GM19099 (cell line): ENCODE measurements around the gene ANKFN1.

Experiments
- POLR2A ChIP-seq: IDR thresholded peaks from 3 replicates; pipeline ENCODE4 v1.6.1; 2011; ENCODE audit warnings: low read depth; ENCODE audit not compliant: insufficient read length; ENCODE audit errors: extremely low read depth

The ANKFN1 gene

GRCh38 chr17:56497132-56497531, 343.9 kb downstream of the ANKFN1 start:
- TF ChIP-seq POLR2A: no peak

DNA sequence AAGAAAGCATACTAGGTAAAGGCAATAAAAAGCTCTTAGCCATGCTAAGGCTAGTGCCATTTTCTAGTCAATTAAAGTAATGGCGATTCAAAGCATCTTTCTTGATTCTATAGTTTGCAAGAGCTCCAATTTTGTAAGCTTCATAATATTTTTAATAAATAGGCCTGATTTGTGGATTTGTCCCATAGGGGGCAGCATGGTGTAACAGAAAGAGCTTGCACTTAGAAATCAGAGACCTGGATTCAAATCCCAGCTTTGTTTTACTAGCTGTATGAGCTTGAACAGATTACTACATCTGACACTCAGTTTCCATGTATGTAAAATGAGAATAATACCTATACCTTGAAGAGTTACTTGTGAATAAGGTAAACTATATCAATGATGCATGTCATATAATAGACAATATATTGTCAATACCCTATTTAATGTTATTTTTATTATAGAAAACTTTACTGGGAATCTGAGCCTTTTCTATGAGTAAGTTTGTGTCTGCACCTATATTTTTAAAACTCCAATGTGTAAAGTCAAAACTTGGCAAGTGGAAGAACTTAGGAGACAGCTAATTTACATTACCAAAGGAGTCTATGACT, 346.6 kb downstream of the ANKFN1 start:
- TF ChIP-seq POLR2A: no peak

GRCh38 chr17:56502120-56502654, 348.9 kb downstream of the ANKFN1 start:
- TF ChIP-seq POLR2A: no peak

GRCh38 chr17:56505154-56505756, 352.0 kb downstream of the ANKFN1 start:
- TF ChIP-seq POLR2A: no peak

DNA sequence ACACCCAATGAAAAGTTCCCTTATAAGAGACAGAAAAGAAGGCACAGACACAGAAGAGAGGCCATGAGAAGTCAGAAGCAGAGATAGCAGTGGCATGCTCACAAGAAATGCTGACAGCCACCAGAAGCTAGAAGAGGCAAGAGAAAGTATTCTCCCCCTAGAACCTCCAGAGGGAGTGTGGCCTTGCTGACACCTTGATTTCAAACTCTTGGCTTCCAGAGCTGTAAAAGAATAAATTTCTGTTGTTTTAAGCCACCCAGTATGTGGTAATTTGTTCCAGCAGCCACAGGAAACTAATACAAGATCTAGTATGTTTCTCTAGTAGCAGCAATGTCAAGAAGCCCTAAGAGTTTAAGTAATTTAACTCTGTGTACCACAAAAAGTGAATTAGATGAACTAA, 353.1 kb downstream of the ANKFN1 start:
- no peak for TF ChIP-seq POLR2A

DNA sequence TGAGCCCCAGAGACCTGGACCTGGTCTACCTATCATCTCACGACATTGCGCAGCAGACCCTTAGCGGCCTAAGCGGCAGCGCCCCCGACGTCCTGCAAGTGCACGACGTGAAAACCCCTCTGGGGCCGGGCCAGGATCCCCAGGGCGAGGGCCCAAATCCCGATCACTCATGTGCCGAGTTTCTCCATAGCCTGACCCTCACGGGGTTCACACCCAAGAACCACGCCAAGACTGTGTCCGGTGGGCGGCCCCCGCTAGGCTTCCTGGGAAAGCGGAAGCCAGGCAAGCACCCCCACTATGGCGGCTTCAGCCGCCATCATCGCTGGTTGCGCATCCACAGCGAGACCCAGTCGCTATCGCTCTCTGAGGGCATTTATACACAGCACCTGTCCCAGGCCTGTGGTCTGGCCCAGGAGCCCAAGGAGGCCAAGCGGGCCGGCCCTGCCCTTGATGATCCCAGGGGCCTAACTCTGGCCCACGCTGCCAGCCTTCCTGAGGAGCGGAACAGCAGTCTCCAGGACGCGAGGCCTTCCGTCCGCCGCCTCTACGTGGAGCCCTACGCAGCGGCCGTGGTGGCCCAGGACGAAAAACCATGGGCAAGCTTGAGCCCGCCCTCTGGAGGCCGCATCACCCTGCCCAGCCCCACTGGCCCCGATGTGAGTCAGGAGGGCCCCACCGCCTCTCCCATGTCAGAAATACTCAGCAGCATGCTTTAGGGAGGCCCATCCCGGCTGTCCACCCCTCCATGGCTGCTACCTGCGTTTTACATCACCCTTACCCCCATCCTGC, 357.5 kb downstream of the ANKFN1 start:
- no peak for TF ChIP-seq POLR2A

DNA sequence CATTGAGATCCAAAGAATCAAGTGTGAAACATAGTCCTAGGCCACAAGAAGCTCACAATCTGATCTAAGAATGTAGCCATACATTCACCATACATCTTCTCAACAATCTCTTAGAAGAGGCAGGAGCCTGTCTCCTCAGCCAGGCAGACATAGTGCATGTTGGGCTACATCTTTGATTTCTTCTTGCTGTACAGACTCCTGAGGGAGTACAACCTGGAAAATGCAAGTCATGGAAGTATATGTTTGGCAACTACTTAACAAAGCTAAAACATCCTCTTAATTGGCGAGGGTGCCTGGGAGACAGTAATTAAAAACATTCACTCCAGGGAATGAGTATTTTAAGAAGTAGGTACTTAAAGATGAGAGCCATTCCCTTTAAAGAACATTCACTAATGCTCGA, 361.0 kb downstream of the ANKFN1 start:
- no peak for TF ChIP-seq POLR2A

- TF ChIP-seq POLR2A: no peak
Measured at GRCh38 chr17:56514899-56515298, 361.6 kb downstream of the ANKFN1 start.

DNA sequence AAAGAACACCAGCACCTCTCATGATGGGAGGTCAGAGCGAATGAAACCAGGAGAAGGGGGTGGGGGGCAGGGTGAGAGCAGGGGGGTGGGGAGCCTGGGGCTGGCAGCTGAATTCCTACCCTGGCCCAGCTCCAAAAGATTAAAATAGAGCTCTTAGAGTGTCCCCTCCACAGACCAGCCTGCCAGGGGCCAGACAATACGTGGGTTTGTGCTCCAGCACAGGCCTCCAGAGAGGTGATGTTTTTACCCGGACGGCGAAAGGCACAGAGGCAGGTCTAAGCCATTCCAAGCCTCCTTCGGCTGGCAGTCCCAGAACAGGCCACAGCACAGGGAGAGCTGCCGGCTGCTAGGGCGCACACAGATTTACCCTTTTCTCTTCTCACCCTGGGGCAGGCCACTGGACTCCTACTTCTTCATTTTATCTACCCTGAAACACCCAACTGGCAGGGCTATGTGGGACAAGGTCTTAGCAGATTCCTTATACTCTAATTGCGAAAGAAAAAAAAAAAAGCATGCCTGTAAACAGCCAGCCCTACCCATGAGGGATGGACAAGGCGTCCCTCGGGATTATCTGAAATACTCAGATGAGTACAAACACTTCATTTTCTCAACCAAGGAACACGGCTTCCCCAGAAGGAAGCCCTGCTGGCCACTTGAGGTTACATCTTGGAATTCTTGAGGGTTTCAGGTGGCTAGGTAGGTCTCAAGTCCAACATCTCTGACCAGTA, 368.3 kb downstream of the ANKFN1 start:
- no peak for TF ChIP-seq POLR2A

DNA sequence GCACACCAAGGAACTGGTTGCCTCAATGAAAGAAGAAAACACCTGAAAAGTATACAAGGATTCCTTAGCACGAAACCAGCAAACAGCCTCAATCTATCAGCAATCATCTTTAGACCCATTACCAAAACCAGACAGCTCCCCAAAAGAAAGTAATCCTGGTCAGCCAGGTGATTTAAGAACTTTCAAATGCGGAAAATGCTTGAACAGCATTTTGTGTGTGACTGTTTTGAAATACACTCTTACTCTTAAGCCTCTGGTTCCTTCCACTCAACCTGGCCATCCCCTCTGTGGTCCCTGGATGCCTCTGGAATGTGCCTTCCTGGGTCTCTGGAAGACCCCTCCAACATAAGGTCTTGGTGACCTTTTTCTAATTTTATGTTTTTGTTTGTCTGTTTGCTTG, 369.8 kb downstream of the ANKFN1 start:
- no peak for TF ChIP-seq POLR2A

- TF ChIP-seq POLR2A: no peak
Measured at GRCh38 chr17:56528696-56529095, 375.4 kb downstream of the ANKFN1 start.

DNA sequence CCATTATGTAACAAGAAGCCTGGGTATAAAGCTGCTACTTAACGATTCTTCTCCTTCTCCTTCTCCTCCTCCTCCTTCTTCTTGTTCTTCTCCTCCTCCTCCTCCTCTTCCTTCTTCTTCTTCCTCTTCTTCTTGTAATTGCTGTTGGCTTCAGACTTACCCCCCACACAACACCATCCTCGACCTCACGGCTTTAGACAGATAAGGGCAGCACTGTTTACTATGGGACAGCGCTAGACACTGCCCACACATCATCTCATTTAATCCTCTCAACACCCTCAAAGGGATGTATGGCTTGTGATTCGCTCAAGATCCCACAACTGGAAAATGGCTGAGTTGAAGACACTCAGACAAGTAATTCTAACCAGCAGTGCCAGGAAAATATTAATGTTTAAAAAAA, 379.7 kb downstream of the ANKFN1 start:
- TF ChIP-seq POLR2A: no peak

DNA sequence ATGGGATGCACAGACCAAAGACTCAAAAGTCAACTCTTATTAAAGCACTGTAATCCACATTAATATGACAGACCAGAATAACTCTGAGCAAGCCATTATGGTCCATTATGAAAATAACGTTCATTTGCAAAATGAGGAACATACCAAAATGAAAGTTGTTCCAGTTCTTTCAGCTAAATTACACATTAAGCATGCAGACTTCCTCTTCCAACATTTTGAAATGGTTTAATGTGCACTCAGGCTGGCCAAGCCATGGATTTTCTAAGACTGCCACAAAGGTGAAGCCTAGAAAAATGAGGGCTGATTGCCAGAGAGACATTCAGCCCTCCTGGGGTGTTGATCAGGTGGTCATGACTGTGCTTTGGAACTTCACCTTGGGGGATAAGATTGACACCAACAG, 383.5 kb downstream of the ANKFN1 start:
- TF ChIP-seq POLR2A: no peak

GRCh38 chr17:56540836-56541235, 387.6 kb downstream of the ANKFN1 start:
- TF ChIP-seq POLR2A: no peak

DNA sequence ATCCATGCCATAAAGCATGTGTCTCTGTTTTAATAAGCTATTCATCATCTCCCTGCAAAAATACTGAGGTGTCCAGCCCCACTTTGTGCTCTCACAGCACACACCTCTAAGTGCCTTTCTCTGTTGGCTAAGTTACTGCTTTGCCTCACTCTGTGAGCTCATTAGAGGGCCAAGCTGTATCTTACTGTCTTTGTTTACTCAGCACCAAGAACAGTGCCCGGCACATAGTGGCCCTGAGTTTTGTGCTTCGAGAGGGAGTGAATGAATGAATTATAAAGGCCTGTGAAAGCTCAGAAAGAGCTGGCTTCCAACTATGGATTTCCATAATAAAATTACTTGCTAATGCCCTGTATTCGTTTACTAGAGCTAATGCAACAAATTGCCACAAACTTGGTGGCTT, 390.0 kb downstream of the ANKFN1 start:
- TF ChIP-seq POLR2A: no peak
